PC-9 (cell line): ENCODE measurements around the gene SYNE4. TPM values are rescaled to one million over a fixed set of nuclear protein-coding genes. Genes with fewer than 3 reads are reported as not detected.
A peak's percentile ranks its signal among the peaks of the same experiment; 100 is the strongest.

Experiments used
- BruUV-seq: library from RNA; stranded (reverse); fragments of 400-500 nt; replicated peaks from 2 replicates; lab custom pipeline; 2021; lab: Mats Ljungman, UMichigan
- CTCF ChIA-PET: fragments of 300-600 bp; sonication (Branson Sonifier 250); formaldehyde crosslinking; loops from one replicate; lab custom pipeline; 2022; ENCODE audit warnings: antibody characterized with exemption; lab: Charles Lee
- POLR2A ChIA-PET: fragments of 300-600 bp; sonication (Branson Sonifier 250); formaldehyde crosslinking; loops from one replicate; lab custom pipeline; 2022; ENCODE audit warnings: antibody characterized with exemption; ENCODE audit not compliant: unreplicated experiment; lab: Charles Lee
- DNase-seq, 2 experiments: peaks; one replicate each; pipeline versions ENCODE4 v3.0.0 to v3.0.0-alpha.2; 2015 to 2022; ENCODE audit warnings: mixed read lengths in 1 of 2
- H2AFZ ChIP-seq: fragments of 200-600 bp; sonication (generic); 2 replicates; pipeline ENCODE4 v1.8.1; 2017; ENCODE audit warnings: antibody characterized with exemption
- H3F3A ChIP-seq: fragments of 200-600 bp; sonication (generic); 2 replicates; pipeline ENCODE4 v1.8.1; 2017; ENCODE audit warnings: antibody characterized with exemption, mild to moderate bottlenecking, low read depth; ENCODE audit not compliant: insufficient read depth
- H3K27ac ChIP-seq: fragments of 200-600 bp; sonication (generic); 2 replicates; pipeline ENCODE4 v1.6.1; 2016; ENCODE audit warnings: mixed run types
- H3K27me3 ChIP-seq: fragments of 200-600 bp; sonication (generic); 2 replicates; pipeline ENCODE4 v1.6.1; 2016; ENCODE audit warnings: low read depth, mixed run types; ENCODE audit not compliant: insufficient read depth
- H3K36me3 ChIP-seq: fragments of 200-600 bp; sonication (generic); 2 replicates; pipeline ENCODE4 v1.6.1; 2016; ENCODE audit warnings: low read depth, mixed run types
- H3K4me1 ChIP-seq: fragments of 200-600 bp; sonication (generic); replicated peaks from 2 replicates; pipeline ENCODE4 v1.6.1; 2016; ENCODE audit warnings: mixed run types; ENCODE audit not compliant: insufficient read depth
- H3K4me2 ChIP-seq: fragments of 200-600 bp; sonication (generic); 2 replicates; pipeline ENCODE4 v1.6.1; 2017; ENCODE audit warnings: mixed run types
- H3K4me3 ChIP-seq: fragments of 200-600 bp; sonication (generic); 2 replicates; pipeline ENCODE4 v1.6.1; 2016; ENCODE audit warnings: mixed run types
- H3K79me2 ChIP-seq: fragments of 200-600 bp; sonication (generic); 2 replicates; pipeline ENCODE4 v1.6.1; 2017; ENCODE audit warnings: low read depth, mixed run types
- H3K9me2 ChIP-seq: fragments of 200-600 bp; sonication (generic); 2 replicates; pipeline ENCODE4 v1.8.1; 2017; ENCODE audit warnings: mild to moderate bottlenecking; ENCODE audit not compliant: insufficient read depth
- H3K9me3 ChIP-seq: fragments of 200-600 bp; sonication (generic); 2 replicates; pipeline ENCODE4 v1.8.1; 2016; ENCODE audit warnings: low read depth; ENCODE audit not compliant: insufficient read depth
- H4K20me1 ChIP-seq: fragments of 200-600 bp; sonication (generic); 2 replicates; pipeline ENCODE4 v1.8.1; 2017; ENCODE audit not compliant: insufficient read depth
- EZH2 ChIP-seq: fragments of 200-600 bp; sonication (generic); IDR thresholded peaks from 2 replicates; pipeline ENCODE4 v1.8.0; 2017; ENCODE audit warnings: antibody characterized with exemption, low read depth
- intact Hi-C: fragments of 100-400 bp; cut with micrococcal nuclease; formaldehyde crosslinking; loops from one replicate; pipeline ENCODE4 v1.10.0; 2022; ENCODE audit not compliant: unreplicated experiment
- total RNA-seq: library from RNA; stranded (reverse); gene quantifications from 2 replicates; pipeline ENCODE4 v1.2.3, GENCODE V29; 2021
- TF ChIP-seq, protein P1 (sequence below): fragments of 200-600 bp; sonication (generic); conservative IDR thresholded peaks from 2 replicates; pipeline ENCODE4 v1.6.1; 2017; ENCODE audit warnings: mixed run types, antibody characterized with exemption, mild to moderate bottlenecking, moderate library complexity

Gene SYNE4
- total RNA-seq, 1 experiment from 2014 or later: 39.5 TPM

DNA sequence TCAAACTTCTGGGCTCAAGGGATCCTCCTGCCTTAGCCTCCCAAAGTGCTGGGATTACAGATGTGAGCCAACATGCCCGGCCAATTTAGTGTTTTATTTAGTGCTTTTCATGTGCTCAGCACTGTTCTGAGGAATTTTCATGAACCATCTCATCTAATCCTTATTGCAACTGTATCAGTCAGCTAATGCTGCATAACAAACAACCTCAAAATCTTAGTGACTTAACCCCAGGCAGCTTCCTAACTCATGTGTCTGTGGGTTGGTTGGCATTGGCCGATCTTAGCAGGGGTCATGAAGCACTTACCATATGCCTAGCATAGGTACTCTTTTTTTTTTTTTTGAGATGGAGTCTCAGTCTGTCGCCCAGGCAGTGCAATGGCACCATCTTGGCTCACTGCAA lies 19.8 kb downstream of the SYNE4 start:
- no TSS peak for BruUV-seq
- ChIA-PET POLR2A (no interaction called here), CTCF (no interaction called here)
- Histone ChIP-seq H3K4me1 (no peaks in the 10 kb centered on the region), H3K36me3 (no peaks in the 10 kb centered on the region), H3K4me2 (no peak overlapping the region), H3K27me3 (peaks cover 51% of the 10 kb centered on the region), H3K9me2 (no peaks in the 10 kb centered on the region), H2AFZ (no peak overlapping the region), H3F3A (no peaks in the 10 kb centered on the region), H3K27ac (no peak overlapping the region), H3K79me2 (no peaks in the 10 kb centered on the region), H3K9me3 (no peaks in the 10 kb centered on the region; the same call in 1 of the 2 replicates), H3K4me3 (no peak overlapping the region), H4K20me1 (no peaks in the 10 kb centered on the region)
- intact Hi-C loops: no loop called here
- TF ChIP-seq, protein P1, sequence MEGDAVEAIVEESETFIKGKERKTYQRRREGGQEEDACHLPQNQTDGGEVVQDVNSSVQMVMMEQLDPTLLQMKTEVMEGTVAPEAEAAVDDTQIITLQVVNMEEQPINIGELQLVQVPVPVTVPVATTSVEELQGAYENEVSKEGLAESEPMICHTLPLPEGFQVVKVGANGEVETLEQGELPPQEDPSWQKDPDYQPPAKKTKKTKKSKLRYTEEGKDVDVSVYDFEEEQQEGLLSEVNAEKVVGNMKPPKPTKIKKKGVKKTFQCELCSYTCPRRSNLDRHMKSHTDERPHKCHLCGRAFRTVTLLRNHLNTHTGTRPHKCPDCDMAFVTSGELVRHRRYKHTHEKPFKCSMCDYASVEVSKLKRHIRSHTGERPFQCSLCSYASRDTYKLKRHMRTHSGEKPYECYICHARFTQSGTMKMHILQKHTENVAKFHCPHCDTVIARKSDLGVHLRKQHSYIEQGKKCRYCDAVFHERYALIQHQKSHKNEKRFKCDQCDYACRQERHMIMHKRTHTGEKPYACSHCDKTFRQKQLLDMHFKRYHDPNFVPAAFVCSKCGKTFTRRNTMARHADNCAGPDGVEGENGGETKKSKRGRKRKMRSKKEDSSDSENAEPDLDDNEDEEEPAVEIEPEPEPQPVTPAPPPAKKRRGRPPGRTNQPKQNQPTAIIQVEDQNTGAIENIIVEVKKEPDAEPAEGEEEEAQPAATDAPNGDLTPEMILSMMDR: no peak
- no peak for TF ChIP-seq EZH2
- DNase-seq: no peak

DNA sequence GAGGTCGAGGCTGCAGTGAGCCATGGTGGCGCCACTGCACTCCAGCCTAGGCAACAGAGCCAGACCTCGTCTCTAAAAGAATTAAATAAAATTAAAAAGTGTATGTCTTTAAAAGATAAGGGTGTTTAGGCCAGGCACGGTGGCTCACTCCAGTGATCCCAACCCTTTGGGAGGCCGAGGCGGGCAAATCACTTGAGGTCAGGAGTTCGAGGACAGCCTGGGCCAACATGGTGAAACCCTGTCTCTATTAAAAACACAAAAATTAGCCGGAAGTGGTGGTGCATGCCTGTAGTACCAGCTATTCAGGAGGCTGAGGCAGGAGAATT lies 21.1 kb downstream of the SYNE4 start:
- H3K4me2 ChIP-seq: peak overlapping the region; percentile 74
- POLR2A ChIA-PET: no interaction called here

DNA sequence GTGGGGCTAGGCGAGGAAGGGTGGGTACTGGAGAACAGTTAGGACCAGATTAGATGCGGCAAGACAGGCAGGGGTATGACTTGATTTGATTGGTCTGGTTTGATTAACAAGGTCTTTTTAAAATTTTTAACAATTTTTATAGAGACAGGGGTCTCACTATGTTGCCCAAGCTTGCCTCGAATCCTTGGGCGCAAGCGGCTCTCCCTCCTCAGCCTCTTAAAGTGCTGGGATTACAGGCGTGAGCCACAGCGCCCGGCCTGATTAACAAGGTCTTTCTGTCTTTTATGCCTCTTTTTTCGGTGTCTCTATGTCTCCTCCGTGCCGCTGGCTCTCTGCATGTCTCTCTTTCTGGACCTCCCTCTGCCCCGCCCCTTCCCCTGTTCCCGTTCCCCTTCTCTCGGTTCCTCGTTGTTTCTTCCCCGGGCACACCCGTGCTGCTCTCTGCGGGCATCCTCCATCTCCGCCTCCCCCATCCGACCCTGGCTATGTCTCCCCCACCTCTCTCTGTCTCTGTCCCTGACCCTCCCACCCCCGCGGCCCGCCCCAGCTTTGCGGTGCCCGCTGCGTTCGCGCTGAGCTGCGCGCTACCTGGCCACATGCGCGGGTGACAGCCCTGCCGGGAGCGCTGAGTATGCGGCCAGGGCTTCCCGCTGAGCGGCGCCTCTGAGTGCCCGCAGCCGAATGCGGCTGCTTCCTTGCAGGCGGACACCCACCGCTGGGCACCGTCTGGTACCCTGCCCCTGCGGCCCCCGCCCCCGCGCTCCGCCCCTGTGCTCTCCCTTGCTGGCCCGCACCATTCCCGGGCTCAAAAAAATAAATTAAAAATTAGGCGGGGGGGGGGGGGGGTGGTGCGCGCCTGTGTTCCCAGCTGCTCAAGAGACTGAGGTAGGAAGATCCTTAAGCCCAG lies 21.7 kb downstream of the SYNE4 start:
- POLR2A ChIA-PET: no interaction called here
- Histone ChIP-seq H3K36me3 (no peaks in the 10 kb centered on the region), H3K79me2 (no peaks in the 10 kb centered on the region), H3K9me3 (no peaks in the 10 kb centered on the region; the same call in 1 of the 2 replicates), H3K4me3 (peak overlapping the region; percentile 46; the same call in 1 of the 2 replicates), H3F3A (no peaks in the 10 kb centered on the region), H3K4me2 (peak overlapping the region; percentile 74), H4K20me1 (no peaks in the 10 kb centered on the region), H3K27me3 (peaks cover 69% of the 10 kb centered on the region), H3K9me2 (no peaks in the 10 kb centered on the region), H3K4me1 (no peaks in the 10 kb centered on the region), H2AFZ (no peak overlapping the region), H3K27ac (no peak overlapping the region)
- no peak for TF ChIP-seq EZH2
- TF ChIP-seq, protein P1: no peak
- intact Hi-C loops: no loop called here
- no peak for DNase-seq
- no TSS peak for BruUV-seq
- CTCF ChIA-PET: interaction anchor here (0.7 kb wide), 1 partner anchor 1356 kb away, joined by 10 read pairs; no protein-coding TSS in a partner anchor

More for the DNA sequence above, 21.1 kb downstream of the SYNE4 start:
- Histone ChIP-seq H3K9me3 (no peaks in the 10 kb centered on the region; the same call in 1 of the 2 replicates), H2AFZ (no peak overlapping the region), H3K27me3 (peaks cover 63% of the 10 kb centered on the region), H3K27ac (no peak overlapping the region), H3K4me1 (no peaks in the 10 kb centered on the region), H4K20me1 (no peaks in the 10 kb centered on the region), H3K9me2 (no peaks in the 10 kb centered on the region), H3F3A (no peaks in the 10 kb centered on the region), H3K36me3 (no peaks in the 10 kb centered on the region), H3K79me2 (no peaks in the 10 kb centered on the region), H3K4me3 (peak overlapping the region; percentile 46; the same call in 1 of the 2 replicates)
- intact Hi-C loops: no loop called here
- TF ChIP-seq, protein P1: no peak
- no peak for TF ChIP-seq EZH2
- CTCF ChIA-PET: interaction anchor here (0.7 kb wide), 1 partner anchor 1355 kb away, joined by 10 read pairs; no protein-coding TSS in a partner anchor
- BruUV-seq: no TSS peak
- no peak for DNase-seq
